Measurements from ENCODE around the gene APEH.

The APEH gene

GRCh38 chr3:49673715-49674496 is at the start of gene APEH:
TSS of gene APEH (plus strand) at chr3:49674351. CDS start at chr3:49674402, 51 bp downstream.
- DNase-seq = no peak

- no peak for DNase-seq
These were observed 49.1 kb upstream of the APEH start for GRCh38 chr3:49625071-49625470.

- no peak for DNase-seq
These were observed 48.0 kb upstream of the APEH start for GRCh38 chr3:49626101-49626581.

- no peak for DNase-seq
These were observed 47.4 kb upstream of the APEH start for GRCh38 chr3:49626796-49627195.

GRCh38 chr3:49627634-49628033 is 46.5 kb upstream of the APEH start:
- no peak for DNase-seq

GRCh38 chr3:49628249-49628648 is 45.9 kb upstream of the APEH start:
- DNase-seq = no peak

GRCh38 chr3:49629451-49629850 is 44.7 kb upstream of the APEH start:
- DNase-seq = no peak

GRCh38 chr3:49629866-49630265 is 44.3 kb upstream of the APEH start:
- DNase-seq = no peak

GRCh38 chr3:49630784-49631183 is 43.4 kb upstream of the APEH start:
- DNase-seq = no peak

GRCh38 chr3:49634736-49635135 is 39.4 kb upstream of the APEH start:
- DNase-seq = no peak

- DNase-seq = no peak
These were observed 37.1 kb upstream of the APEH start for GRCh38 chr3:49636883-49637609.

GRCh38 chr3:49638445-49638844 is 35.7 kb upstream of the APEH start:
- no peak for DNase-seq

- no peak for DNase-seq
These were observed 34.6 kb upstream of the APEH start for GRCh38 chr3:49639551-49639950.

- DNase-seq = no peak
These were observed 32.9 kb upstream of the APEH start for GRCh38 chr3:49641292-49641691.

GRCh38 chr3:49641921-49642707 is 32.0 kb upstream of the APEH start:
- DNase-seq = no peak

GRCh38 chr3:49642708-49643145 is 31.4 kb upstream of the APEH start:
- DNase-seq = no peak

- DNase-seq = no peak
These were observed 29.5 kb upstream of the APEH start for GRCh38 chr3:49644684-49645083.

GRCh38 chr3:49646236-49646635 is 27.9 kb upstream of the APEH start:
- DNase-seq = no peak

GRCh38 chr3:49647741-49648140 is 26.4 kb upstream of the APEH start:
- DNase-seq = no peak

GRCh38 chr3:49648354-49649019 is 25.7 kb upstream of the APEH start:
- DNase-seq = no peak

GRCh38 chr3:49649576-49649975 is 24.6 kb upstream of the APEH start:
- no peak for DNase-seq

- DNase-seq = no peak
These were observed 24.0 kb upstream of the APEH start for GRCh38 chr3:49650177-49650576.

GRCh38 chr3:49650637-49651036 is 23.5 kb upstream of the APEH start:
- DNase-seq = no peak

Data from KG1 (cell line).